ENCODE measurements around the gene MSI2.
A peak's percentile ranks its signal among the peaks of the same experiment; 100 is the strongest.

MSI2 gene

DNA sequence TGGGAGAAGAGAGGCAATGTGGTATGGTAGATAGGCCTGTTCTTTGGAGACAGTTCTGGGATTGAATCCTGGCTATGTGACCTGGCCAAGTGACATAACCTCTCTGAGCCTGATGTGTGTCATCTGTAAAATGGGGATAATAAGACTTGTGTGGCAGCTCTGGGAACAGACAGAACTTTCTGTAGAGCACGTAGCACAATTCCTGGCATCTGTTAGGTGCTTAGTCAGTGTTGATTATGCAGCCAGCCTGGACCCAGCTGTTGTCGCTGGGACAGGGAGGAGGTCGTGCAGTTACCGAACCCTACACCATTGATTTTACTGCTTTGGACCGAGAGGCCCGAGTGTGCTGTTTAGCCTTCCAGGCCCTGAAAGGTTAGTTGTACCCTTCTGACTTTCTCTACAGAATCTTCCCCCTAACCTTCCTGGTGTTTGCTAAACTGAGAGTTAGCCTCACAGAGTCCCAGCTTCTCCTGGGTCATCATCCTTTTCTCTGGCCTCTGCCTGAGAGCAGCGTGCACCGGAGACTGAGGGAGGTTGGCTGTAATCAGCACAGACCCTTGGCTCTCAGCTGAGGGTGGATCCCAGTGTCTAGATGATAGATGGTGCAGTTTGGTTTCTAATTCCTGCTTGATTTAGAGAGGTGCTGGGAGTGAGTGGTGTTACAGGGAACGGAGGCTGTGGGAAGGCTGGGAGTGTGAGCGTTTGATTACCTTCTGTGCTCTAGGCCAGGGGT is 31.9 kb downstream of the MSI2 start:
- TF ChIP-seq, protein P1, sequence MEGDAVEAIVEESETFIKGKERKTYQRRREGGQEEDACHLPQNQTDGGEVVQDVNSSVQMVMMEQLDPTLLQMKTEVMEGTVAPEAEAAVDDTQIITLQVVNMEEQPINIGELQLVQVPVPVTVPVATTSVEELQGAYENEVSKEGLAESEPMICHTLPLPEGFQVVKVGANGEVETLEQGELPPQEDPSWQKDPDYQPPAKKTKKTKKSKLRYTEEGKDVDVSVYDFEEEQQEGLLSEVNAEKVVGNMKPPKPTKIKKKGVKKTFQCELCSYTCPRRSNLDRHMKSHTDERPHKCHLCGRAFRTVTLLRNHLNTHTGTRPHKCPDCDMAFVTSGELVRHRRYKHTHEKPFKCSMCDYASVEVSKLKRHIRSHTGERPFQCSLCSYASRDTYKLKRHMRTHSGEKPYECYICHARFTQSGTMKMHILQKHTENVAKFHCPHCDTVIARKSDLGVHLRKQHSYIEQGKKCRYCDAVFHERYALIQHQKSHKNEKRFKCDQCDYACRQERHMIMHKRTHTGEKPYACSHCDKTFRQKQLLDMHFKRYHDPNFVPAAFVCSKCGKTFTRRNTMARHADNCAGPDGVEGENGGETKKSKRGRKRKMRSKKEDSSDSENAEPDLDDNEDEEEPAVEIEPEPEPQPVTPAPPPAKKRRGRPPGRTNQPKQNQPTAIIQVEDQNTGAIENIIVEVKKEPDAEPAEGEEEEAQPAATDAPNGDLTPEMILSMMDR (IDR thresholded peaks at IDR 0.05; ENCODE audit: insufficient read depth, low read depth, low read length, missing control alignments): no peak
- H3K4me3 ChIP-seq (ENCODE audit: low read length): no peak overlapping the region
- no peak for DNase-seq (ENCODE audit: low read depth)

DNA sequence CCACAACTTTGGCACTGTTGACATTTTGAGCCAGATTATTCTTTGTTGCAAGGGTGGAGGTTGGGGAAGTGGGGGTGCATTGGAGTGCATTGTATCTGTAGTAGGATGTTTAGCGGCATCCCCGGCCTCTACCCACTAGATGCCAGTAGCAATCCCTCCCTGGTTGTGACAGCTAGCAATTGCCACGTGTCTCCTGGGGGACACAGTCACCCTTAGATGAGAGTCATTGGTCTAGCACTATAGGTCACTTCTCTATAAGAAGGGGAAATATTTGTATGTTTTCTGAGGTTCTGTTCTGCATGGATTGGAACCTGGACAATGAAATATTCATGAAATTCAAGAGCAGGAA is 32.4 kb downstream of the MSI2 start:
- no peak overlapping the region for H3K4me3 ChIP-seq (ENCODE audit: low read length)
- TF ChIP-seq, protein P1 (IDR thresholded peaks at IDR 0.05; ENCODE audit: insufficient read depth, low read depth, low read length, missing control alignments): no peak
- DNase-seq (ENCODE audit: low read depth): no peak

DNA sequence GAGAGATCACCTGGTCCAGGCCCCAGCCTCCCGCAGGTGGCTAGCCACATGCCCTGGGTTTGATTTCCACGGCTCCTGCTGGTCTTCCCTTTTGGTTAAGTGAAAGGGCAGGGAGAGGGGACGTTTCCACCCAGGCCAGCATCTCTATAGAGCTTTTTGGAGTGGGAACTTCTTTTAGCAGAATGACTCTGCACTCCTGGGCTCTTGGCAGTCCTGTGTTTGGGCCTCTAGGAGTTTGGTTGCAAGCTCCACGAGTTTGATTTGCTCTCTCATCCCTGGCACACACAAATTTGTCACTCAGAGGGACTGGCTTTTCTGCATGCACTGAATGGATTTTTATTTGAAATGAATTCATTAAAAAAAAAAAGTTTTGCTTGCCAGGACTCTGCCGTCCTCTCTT is 32.8 kb downstream of the MSI2 start:
- TF ChIP-seq, protein P1 (IDR thresholded peaks at IDR 0.05; ENCODE audit: insufficient read depth, low read depth, low read length, missing control alignments): no peak
- DNase-seq (ENCODE audit: low read depth): no peak
- H3K4me3 ChIP-seq (ENCODE audit: low read length): no peak overlapping the region

DNA sequence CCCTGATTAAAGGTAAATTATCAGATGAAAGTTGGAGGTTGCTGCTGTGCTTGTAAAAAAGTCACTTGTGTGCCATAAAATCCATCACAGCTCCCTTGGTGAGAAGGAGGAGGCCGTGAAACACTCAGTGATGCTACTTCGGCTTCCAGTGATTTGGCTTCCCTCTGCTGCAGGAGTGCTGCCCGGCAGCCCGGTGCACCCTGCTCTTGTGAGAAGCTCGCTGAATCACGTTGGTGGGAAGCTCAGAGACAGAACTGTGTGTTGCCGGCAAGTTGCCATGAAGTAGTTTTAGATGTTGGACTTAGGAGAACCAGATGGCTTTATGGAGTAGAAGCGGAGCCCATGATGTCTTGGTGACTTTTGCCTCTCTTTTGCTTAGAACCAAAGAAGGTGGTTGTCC is 33.3 kb downstream of the MSI2 start:
- no peak for DNase-seq (ENCODE audit: low read depth)
- no peak overlapping the region for H3K4me3 ChIP-seq (ENCODE audit: low read length)
- TF ChIP-seq, protein P1 (IDR thresholded peaks at IDR 0.05; ENCODE audit: insufficient read depth, low read depth, low read length, missing control alignments): no peak

DNA sequence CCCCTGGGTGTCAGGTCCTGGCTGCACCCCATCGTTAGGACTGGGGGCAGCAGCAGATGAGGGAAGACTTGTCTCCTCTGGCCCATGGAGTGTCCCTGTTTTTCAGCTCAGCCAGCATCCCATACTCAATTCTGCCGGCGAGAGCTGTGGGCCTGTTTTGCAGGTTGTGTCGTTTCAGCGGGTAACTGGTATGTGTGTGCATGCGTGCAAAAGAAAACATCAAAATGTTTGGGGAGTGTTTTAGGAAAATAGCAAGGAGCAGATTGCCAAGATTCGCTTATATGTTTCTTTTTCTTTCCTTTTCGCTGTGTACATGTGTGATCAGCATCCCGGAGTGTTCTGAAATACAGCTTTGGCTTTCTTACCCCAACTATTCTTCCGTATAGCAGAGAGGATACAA is 34.7 kb downstream of the MSI2 start:
- H3K4me3 ChIP-seq (ENCODE audit: low read length): no peak overlapping the region
- no peak for DNase-seq (ENCODE audit: low read depth)

DNA sequence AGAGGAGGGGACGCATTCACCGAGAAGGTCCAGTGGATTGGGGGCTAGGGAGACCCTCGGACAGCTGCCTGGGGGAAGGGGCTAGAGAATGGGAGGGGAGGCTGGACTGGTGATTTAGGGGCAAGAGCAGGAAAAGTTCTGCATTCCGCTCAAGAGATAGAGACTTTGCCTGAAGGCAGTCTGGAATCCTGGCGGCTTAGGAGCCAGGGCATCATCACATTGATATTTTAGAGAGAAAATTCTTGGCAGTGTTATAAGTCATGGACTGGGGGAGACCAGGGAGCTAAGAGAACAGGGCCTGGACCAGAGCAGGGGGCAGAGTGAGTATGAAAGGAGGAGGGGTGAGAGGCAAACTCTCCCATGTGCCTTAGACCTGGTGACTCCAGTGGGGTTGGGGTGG is 35.8 kb downstream of the MSI2 start:
- no peak for DNase-seq (ENCODE audit: low read depth)
- TF ChIP-seq, protein P1 (IDR thresholded peaks at IDR 0.05; ENCODE audit: insufficient read depth, low read depth, low read length, missing control alignments): no peak
- no peak overlapping the region for H3K4me3 ChIP-seq (ENCODE audit: low read length)

More for the DNA sequence above, 34.7 kb downstream of the MSI2 start:
- TF ChIP-seq, protein P1 (IDR thresholded peaks at IDR 0.05; ENCODE audit: insufficient read depth, low read depth, low read length, missing control alignments): no peak

DNA sequence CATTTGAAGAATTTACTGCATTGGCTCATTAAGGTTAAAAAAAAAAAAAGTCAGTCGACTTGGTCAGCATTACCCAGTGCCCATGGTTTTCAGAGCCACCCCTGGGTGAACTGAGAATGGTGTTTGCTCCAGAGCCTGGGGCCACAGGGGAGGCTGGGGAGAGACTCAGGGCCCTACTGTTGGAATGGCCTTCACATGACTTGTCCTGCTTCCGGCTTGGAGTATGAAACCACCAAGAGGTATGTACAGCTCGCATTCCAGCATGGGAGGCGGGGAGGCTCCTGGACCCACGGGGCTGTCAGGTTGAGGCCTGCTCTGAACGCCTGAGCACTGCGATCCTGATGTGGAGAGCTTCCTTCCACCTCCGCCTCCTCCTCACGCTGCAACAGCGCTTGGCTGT is 36.8 kb downstream of the MSI2 start:
- H3K4me3 ChIP-seq (ENCODE audit: low read length): no peak overlapping the region
- TF ChIP-seq, protein P1 (IDR thresholded peaks at IDR 0.05; ENCODE audit: insufficient read depth, low read depth, low read length, missing control alignments): no peak
- DNase-seq (ENCODE audit: low read depth): peak; percentile 98

All from epithelial cell of esophagus (primary cell).